WTC11 (cell line): ENCODE results near the gene NRXN3. TPM values are rescaled to one million over a fixed set of nuclear protein-coding genes. Genes with fewer than 3 reads are reported as not detected.

Source experiments
- ATAC-seq: fragments of 200-7000 bp; cut with Tn5 transposase; 2 replicates; pipeline ENCODE4 v1.10.0; 2021; ENCODE audit warnings: mild to moderate bottlenecking, moderate library complexity
- CTCF ChIA-PET: fragments of 300-600 bp; sonication (Branson Sonifier 250); formaldehyde crosslinking; loops from one replicate; lab custom pipeline; 2021; ENCODE audit warnings: antibody characterized with exemption; lab: Charles Lee
- POLR2A ChIA-PET: fragments of 350-600 bp; sonication (Branson Sonifier 250); formaldehyde crosslinking; loops from one replicate; lab custom pipeline; 2021; ENCODE audit warnings: antibody characterized with exemption; lab: Charles Lee
- DNase-seq: peaks from one replicate; pipeline ENCODE4 v3.0.0; 2021; ENCODE audit warnings: low spot score
- H3K27ac Mint-ChIP-seq: 2 replicates; pipeline ENCODE4 v1.8.0; 2021; ENCODE audit warnings: mixed read lengths
- H3K27me3 Mint-ChIP-seq: 2 replicates; pipeline ENCODE4 v1.8.0; 2021; ENCODE audit warnings: low read depth, mild to moderate bottlenecking, moderate library complexity, mixed read lengths
- H3K36me3 Mint-ChIP-seq: 2 replicates; pipeline ENCODE4 v1.8.0; 2021; ENCODE audit warnings: mixed read lengths
- H3K4me1 Mint-ChIP-seq: 2 replicates; pipeline ENCODE4 v1.8.0; 2022; ENCODE audit warnings: mixed read lengths
- H3K4me3 Mint-ChIP-seq: 2 replicates; pipeline ENCODE4 v1.8.0; 2021; ENCODE audit warnings: mild to moderate bottlenecking, moderate library complexity, mixed read lengths
- H3K9me3 Mint-ChIP-seq: 2 replicates; pipeline ENCODE4 v1.8.0; 2021; ENCODE audit warnings: mixed read lengths
- ARID4B ChIP-seq: sonication (generic); formaldehyde crosslinking; IDR thresholded peaks from 2 replicates; pipeline ENCODE4 v1.8.0; 2023; ENCODE audit warnings: missing genetic modification reagents, mild to moderate bottlenecking, borderline replicate concordance
- E2F4 ChIP-seq: sonication (generic); formaldehyde crosslinking; IDR thresholded peaks from 2 replicates; pipeline ENCODE4 v1.8.1; 2022; ENCODE audit warnings: low read depth, mild to moderate bottlenecking, moderate library complexity, missing genetic modification reagents, borderline replicate concordance
- E2F5 ChIP-seq: sonication (generic); formaldehyde crosslinking; IDR thresholded peaks from 2 replicates; pipeline ENCODE4 v1.8.1; 2022; ENCODE audit warnings: mild to moderate bottlenecking, moderate library complexity, missing genetic modification reagents
- ERG ChIP-seq: fragments of 250-450 bp; sonication (Bioruptor Pico); IDR thresholded peaks from 2 replicates; pipeline ENCODE4 v1.8.0; 2021; ENCODE audit warnings: mild to moderate bottlenecking
- FOXK1 ChIP-seq: sonication (generic); formaldehyde crosslinking; IDR thresholded peaks from 2 replicates; pipeline ENCODE4 v1.8.0; 2022; ENCODE audit warnings: mild to moderate bottlenecking, moderate library complexity, missing genetic modification reagents
- FOXP4 ChIP-seq: sonication (generic); formaldehyde crosslinking; IDR thresholded peaks from 2 replicates; pipeline ENCODE4 v1.8.0; 2022; ENCODE audit warnings: mild to moderate bottlenecking, missing genetic modification reagents
- GABPB1 ChIP-seq: sonication (generic); formaldehyde crosslinking; IDR thresholded peaks from 2 replicates; pipeline ENCODE4 v1.8.1; 2023; ENCODE audit warnings: mild to moderate bottlenecking, missing genetic modification reagents
- KAT7 ChIP-seq: sonication (generic); formaldehyde crosslinking; IDR thresholded peaks from 2 replicates; pipeline ENCODE4 v1.8.1; 2023; ENCODE audit warnings: missing genetic modification reagents, mild to moderate bottlenecking, borderline replicate concordance
- MAX ChIP-seq: sonication (generic); formaldehyde crosslinking; IDR thresholded peaks from 2 replicates; pipeline ENCODE4 v1.8.0; 2022; ENCODE audit warnings: mild to moderate bottlenecking, missing genetic modification reagents
- MXD4 ChIP-seq: fragments of 250-450 bp; sonication (Bioruptor Pico); IDR thresholded peaks from 2 replicates; pipeline ENCODE4 v1.8.0; 2021; ENCODE audit warnings: mild to moderate bottlenecking, moderate library complexity, borderline replicate concordance
- MYBL2 ChIP-seq: sonication (generic); formaldehyde crosslinking; IDR thresholded peaks from 2 replicates; pipeline ENCODE4 v1.8.1; 2023; ENCODE audit warnings: mild to moderate bottlenecking, moderate library complexity, missing genetic modification reagents
- NR2C2 ChIP-seq: sonication (generic); formaldehyde crosslinking; IDR thresholded peaks from 2 replicates; pipeline ENCODE4 v1.8.0; 2022; ENCODE audit warnings: mild to moderate bottlenecking, missing genetic modification reagents
- NR3C1 ChIP-seq: sonication (generic); formaldehyde crosslinking; conservative IDR thresholded peaks from 2 replicates; pipeline ENCODE4 v1.8.1; 2023; ENCODE audit warnings: low read depth, mild to moderate bottlenecking, missing genetic modification reagents
- PRRX2 ChIP-seq: fragments of 250-450 bp; sonication (Bioruptor Pico); IDR thresholded peaks from 2 replicates; pipeline ENCODE4 v1.8.0; 2021; ENCODE audit warnings: mild to moderate bottlenecking
- SP1 ChIP-seq: sonication (generic); formaldehyde crosslinking; conservative IDR thresholded peaks from 2 replicates; pipeline ENCODE4 v1.8.1; 2022; ENCODE audit warnings: missing genetic modification reagents
- STAT6 ChIP-seq: sonication (generic); formaldehyde crosslinking; conservative IDR thresholded peaks from 2 replicates; pipeline ENCODE4 v1.8.1; 2023; ENCODE audit warnings: mild to moderate bottlenecking, low read depth, missing genetic modification reagents, moderate library complexity
- total RNA-seq: library from RNA; stranded (reverse); gene quantifications from 3 replicates; pipeline ENCODE4 v1.2.3, GENCODE V29; 2021

NRXN3 gene
- total RNA-seq, 1 experiment from 2014 or later, result 3.0 TPM

- H3K27ac Mint-ChIP-seq, result no peak overlapping the region
- H3K4me3 Mint-ChIP-seq, result no peak overlapping the region
- ChIA-PET CTCF (no interaction called here), POLR2A (interaction anchor here (1.0 kb wide), 1 partner anchor 169 kb away, joined by 3 read pairs; no protein-coding TSS in a partner anchor)
- no peak for ATAC-seq
- TF ChIP-seq KAT7 (CRISPR knock-in tag), result no peak
- no peak for TF ChIP-seq STAT6
- no peak for TF ChIP-seq FOXK1 (CRISPR knock-in tag)
- TF ChIP-seq E2F5 (CRISPR knock-in tag), result no peak
- no peak for DNase-seq
- H3K27me3 Mint-ChIP-seq, result no peaks in the 10 kb centered on the region; the same call in 1 of the 2 replicates
- H3K4me1 Mint-ChIP-seq, result peaks cover 15% of the 10 kb centered on the region
- peaks cover 26% of the 10 kb centered on the region for H3K9me3 Mint-ChIP-seq
- peaks cover 12% of the 10 kb centered on the region for H3K36me3 Mint-ChIP-seq
Measured at GRCh38 chr14:79299162-79299561, 1129.0 kb downstream of the NRXN3 start.

- ChIA-PET POLR2A (no interaction called here), CTCF (no interaction called here)
- ATAC-seq, result no peak
- H3K27ac Mint-ChIP-seq, result no peak overlapping the region
- peaks cover 39% of the 10 kb centered on the region for H3K9me3 Mint-ChIP-seq
- H3K4me1 Mint-ChIP-seq, result peaks cover 2% of the 10 kb centered on the region
- no peak overlapping the region for H3K4me3 Mint-ChIP-seq
- TF ChIP-seq FOXP4 (CRISPR knock-in tag), result no peak
- TF ChIP-seq, all 79 proteins: peak for 0
- Mint-ChIP-seq H3K36me3 (peaks cover 14% of the 10 kb centered on the region), H3K27me3 (no peaks in the 10 kb centered on the region; the same call in none of the 2 replicates)
- no peak for DNase-seq
Measured at GRCh38 chr14:79304279-79304678, 1134.1 kb downstream of the NRXN3 start.

- H3K36me3 Mint-ChIP-seq, result peaks cover 14% of the 10 kb centered on the region
- H3K27ac Mint-ChIP-seq, result no peak overlapping the region
- CTCF ChIA-PET, result no interaction called here
- DNase-seq (no peak), ATAC-seq (no peak)
- peaks cover 38% of the 10 kb centered on the region for H3K9me3 Mint-ChIP-seq
- POLR2A ChIA-PET, result interaction anchor here (0.7 kb wide), 1 partner anchor 73 kb away, joined by 3 read pairs; no protein-coding TSS in a partner anchor
- H3K4me1 Mint-ChIP-seq, result no peaks in the 10 kb centered on the region
- no peak overlapping the region for H3K4me3 Mint-ChIP-seq
- no peaks in the 10 kb centered on the region; the same call in none of the 2 replicates for H3K27me3 Mint-ChIP-seq
- TF ChIP-seq E2F4 (CRISPR knock-in tag) (no peak), MXD4 (CRISPR knock-in tag) (no peak), PRRX2 (CRISPR knock-in tag) (no peak), NR3C1 (CRISPR knock-in tag) (no peak), SP1 (CRISPR knock-in tag) (no peak), NR2C2 (CRISPR knock-in tag) (no peak), ERG (no peak), ARID4B (CRISPR knock-in tag) (no peak), MYBL2 (CRISPR knock-in tag) (no peak), MAX (CRISPR knock-in tag) (no peak), GABPB1 (CRISPR knock-in tag) (no peak)
Measured at GRCh38 chr14:79306546-79306945, 1136.4 kb downstream of the NRXN3 start.
